GM12878 (cell line): Measurements from ENCODE around the gene CASP6. TPM values are rescaled to one million over a fixed set of nuclear protein-coding genes. Genes with fewer than 3 reads are reported as not detected.

Experiments used
- ATAC-seq: fragments of 200-7000 bp; cut with Tn5 transposase; 3 replicates; pipeline ENCODE4 v1.9.1; 2020; ENCODE audit warnings: mild to moderate bottlenecking, moderate library complexity
- BruUV-seq: library from RNA; stranded (reverse); fragments of 400-500 nt; replicated peaks from 2 replicates; lab custom pipeline; 2021; lab: Mats Ljungman, UMichigan
- CTCF ChIA-PET: fragments of 300-600 bp; sonication (Branson Sonifier 250); formaldehyde crosslinking; extraction: SDS; loops from one replicate; lab custom pipeline; 2021; ENCODE audit warnings: inconsistent platforms; lab: Yijun Ruan, JAX
- POLR2A ChIA-PET: fragments of 350-600 bp; formaldehyde crosslinking; extraction: SDS; loops from one replicate; lab custom pipeline; 2021; ENCODE audit warnings: inconsistent platforms; lab: Charles Lee
- RAD21 ChIA-PET: fragments of 300-600 bp; sonication (Branson Sonifier 250); formaldehyde crosslinking; loops from one replicate; lab custom pipeline; 2023; ENCODE audit warnings: antibody characterized with exemption; ENCODE audit not compliant: unreplicated experiment; lab: Charles Lee
- SMC1A ChIA-PET: fragments of 300-600 bp; sonication (Branson Sonifier 250); formaldehyde crosslinking; loops from one replicate; lab custom pipeline; 2023; ENCODE audit not compliant: unreplicated experiment, uncharacterized antibody; lab: Charles Lee
- DNase-seq: peaks from one replicate; pipeline ENCODE4 v3.0.0-alpha.2; 2011; ENCODE audit warnings: low read depth, low spot score
- FAIRE-seq: peaks from 3 replicates; lab custom pipeline; 2011; peaks lifted over from hg19 to GRCh38; lab: Jason Lieb, UNC
- H2AFZ ChIP-seq: 2 replicates; pipeline ENCODE4 v1.6.0; 2011; ENCODE audit warnings: low read depth, low read length, control low read depth; ENCODE audit not compliant: control insufficient read depth
- H3K27ac ChIP-seq: 2 replicates; pipeline ENCODE4 v1.5.1; 2011; ENCODE audit warnings: control low read depth; ENCODE audit not compliant: control insufficient read depth, insufficient read depth
- H3K27me3 ChIP-seq, 2 experiments: replicated peaks in 1 of 2; 2 replicates each; pipeline versions ENCODE4 v1.6.0 to v1.6.1; 2011; ENCODE audit warnings: low read length in 1 of 2; ENCODE audit not compliant: control insufficient read depth in 2 of 2, insufficient read depth in 2 of 2
- H3K36me3 ChIP-seq, 2 experiments: 2 replicates each; pipeline ENCODE4 v1.5.1; 2011; ENCODE audit warnings: low read length in 1 of 2; ENCODE audit not compliant: control insufficient read depth in 2 of 2, insufficient read depth in 2 of 2
- H3K4me1 ChIP-seq: 2 replicates; pipeline ENCODE4 v1.6.1; 2011; ENCODE audit warnings: mild to moderate bottlenecking, low read length, moderate library complexity, mixed read lengths; ENCODE audit not compliant: control insufficient read depth, insufficient read depth
- H3K4me2 ChIP-seq: 2 replicates; pipeline ENCODE4 v1.6.0; 2011; ENCODE audit warnings: control low read depth; ENCODE audit not compliant: control insufficient read depth, insufficient read depth
- H3K4me3 ChIP-seq: fragments of 200-600 bp; sonication (generic); 2 replicates; pipeline ENCODE4 v1.5.1; 2016
- H3K79me2 ChIP-seq: 2 replicates; pipeline ENCODE4 v1.6.0; 2011; ENCODE audit warnings: low read length; ENCODE audit not compliant: control insufficient read depth, insufficient read depth
- H3K9ac ChIP-seq: 2 replicates; pipeline ENCODE4 v1.8.0; 2011; ENCODE audit warnings: low read length, control low read depth, mixed read lengths; ENCODE audit not compliant: control insufficient read depth, insufficient read depth
- H3K9me3 ChIP-seq: replicated peaks from 3 replicates; pipeline ENCODE4 v1.5.1; 2011; ENCODE audit warnings: mild to moderate bottlenecking, low read length; ENCODE audit not compliant: control insufficient read depth, insufficient read depth
- H4K20me1 ChIP-seq: 2 replicates; pipeline ENCODE4 v1.6.0; 2011; ENCODE audit not compliant: control insufficient read depth, insufficient read depth
- POLR2AphosphoS5 ChIP-seq: IDR thresholded peaks from 2 replicates; pipeline ENCODE4 v1.6.1; 2011; ENCODE audit warnings: mild to moderate bottlenecking, low read length, inconsistent platforms
- TAF1 ChIP-seq: IDR thresholded peaks from 2 replicates; pipeline ENCODE4 v1.6.1; 2011; ENCODE audit warnings: mild to moderate bottlenecking, low read depth, low read length, borderline replicate concordance
- TCF12 ChIP-seq: IDR thresholded peaks from 2 replicates; pipeline ENCODE4 v1.6.1; 2011; ENCODE audit warnings: low read depth, mild to moderate bottlenecking, low read length
- TCF3 ChIP-seq: IDR thresholded peaks from 2 replicates; pipeline ENCODE4 v1.6.1; 2012; ENCODE audit warnings: low read depth, mild to moderate bottlenecking, low read length, borderline replicate concordance; ENCODE audit not compliant: insufficient read depth
- WGBS: methylation state at CpG from one replicate; pipeline ENCODE4 v1.1.6; 2016; ENCODE audit warnings: low lambda C conversion rate; ENCODE audit not compliant: insufficient replicate concordance, insufficient coverage; ENCODE audit errors: missing lambda C conversion rate; 5-methylcytosine and 5-hydroxymethylcytosine counted together
- in situ Hi-C: fragments of 300-500 bp; cut with MboI; formaldehyde crosslinking; loops from 9 replicates; pipeline ENCODE4 v1.14.3; 2018; ENCODE audit warnings: mixed read lengths
- intact Hi-C: fragments of 100-400 bp; cut with micrococcal nuclease; formaldehyde crosslinking; loops from one replicate; pipeline ENCODE4 v1.14.2; 2022; ENCODE audit not compliant: unreplicated experiment
- polyA plus RNA-seq, 11 experiments: library from polyadenylated mRNA; depleted of rRNA in 4 of 11; unstranded in 6 of 11; stranded (reverse) in 5 of 11; fragments of >200 nt; fragmentation: Nextera tagmentation in 4 of 11; fragmentation: Illumina TruSeq in 1 of 11; extraction: Ambion mirVana in 4 of 11; extraction: Trizol in 1 of 11; gene quantifications; 1 replicate in 1 of 11; 2 replicates in 10 of 11; pipeline versions ENCODE4 v1.2.1 to v1.2.3, GENCODE V29; 2011 to 2016; ENCODE audit warnings: inconsistent platforms in 2 of 11, missing spikeins in 2 of 11, low read depth in 1 of 11
- total RNA-seq, 4 experiments: library from RNA; depleted of rRNA in 3 of 4; stranded (reverse); fragments of >200 nt in 3 of 4; fragmentation: Illumina TruSeq in 1 of 4; extraction: Trizol in 1 of 4; gene quantifications; 2 replicates each; pipeline versions ENCODE4 v1.2.1 to v1.2.3, GENCODE V29; 2013 to 2021
- TF ChIP-seq, protein P1 (sequence below), 3 experiments: IDR thresholded peaks in 2 of 3; conservative IDR thresholded peaks in 1 of 3; 2 replicates each; pipeline ENCODE4 v1.5.1; 2011; ENCODE audit warnings: low read depth in 3 of 3, low read length in 3 of 3, mild to moderate bottlenecking in 3 of 3, control low read depth in 2 of 3, moderate library complexity in 2 of 3, inconsistent platforms in 1 of 3, mixed read lengths in 1 of 3; ENCODE audit not compliant: control insufficient read depth in 2 of 3, insufficient read depth in 1 of 3; ENCODE audit errors: extremely low read depth in 1 of 3

The CASP6 gene
- total and polyA plus RNA-seq, 10 of the 15 experiments (the other 5 are each of a cell fraction or from before 2014, with no cell fraction given), result 20.0 to 66.8 (median 30.8) TPM

DNA sequence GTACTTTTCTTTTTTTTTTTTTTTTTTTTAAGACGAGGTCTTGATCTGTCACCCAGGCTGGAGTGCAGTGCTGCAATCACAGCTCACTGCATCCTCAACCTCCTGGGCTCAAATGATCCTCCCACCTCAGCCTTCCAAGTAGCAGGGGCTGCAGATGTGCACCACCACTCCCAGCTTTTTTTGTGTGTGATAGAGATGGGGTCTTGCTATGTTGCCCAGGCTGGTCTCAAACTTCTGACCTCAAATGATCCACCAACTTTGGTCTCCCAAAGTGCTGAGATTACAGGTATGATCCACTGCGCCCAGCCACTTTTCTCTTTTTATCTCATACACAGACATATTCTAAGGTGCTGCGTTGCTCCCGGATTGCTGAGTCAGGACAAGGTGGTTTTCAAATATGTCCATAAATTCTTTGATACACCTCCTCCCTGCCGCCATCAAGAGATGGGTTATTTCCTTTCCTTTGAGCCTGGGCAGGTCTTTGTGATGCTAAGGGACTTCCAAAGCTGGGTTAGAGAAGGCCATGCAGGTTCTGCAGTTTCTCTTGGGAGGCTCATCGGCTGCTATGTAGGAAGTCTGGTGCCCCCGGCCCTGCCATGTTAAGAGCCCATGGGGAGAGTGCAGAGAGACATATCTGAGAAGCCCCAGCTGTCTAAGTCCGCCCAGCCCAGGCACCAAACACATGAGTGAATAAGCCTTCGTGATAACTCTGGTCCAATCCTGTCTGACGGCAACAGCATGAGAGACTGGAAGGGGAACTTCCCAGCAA lies 35.0 kb upstream of the CASP6 start:
- POLR2A ChIA-PET, result no interaction called here
- intact Hi-C loops (no loop called here), in situ Hi-C loops (no loop called here)
- no peak overlapping the region for H3K9ac ChIP-seq
- H3K79me2 ChIP-seq, result no peaks in the 10 kb centered on the region
- SMC1A ChIA-PET, result no interaction called here
- RAD21 ChIA-PET, result no interaction called here
- H3K4me1 ChIP-seq, result no peaks in the 10 kb centered on the region
- H3K27ac ChIP-seq, result no peak overlapping the region
- no peaks in the 10 kb centered on the region for H3K9me3 ChIP-seq
- ATAC-seq, result no peak
- no peak overlapping the region for H3K4me2 ChIP-seq
- CTCF ChIA-PET, result interaction anchor here (2.0 kb wide), 1 partner anchor 34 kb away, joined by 4 read pairs; no protein-coding TSS in a partner anchor
- no peak for FAIRE-seq
- TF ChIP-seq POLR2AphosphoS5 (no peak), TCF3 (no peak), TCF12 (no peak), TAF1 (no peak)
- TF ChIP-seq, protein P1, sequence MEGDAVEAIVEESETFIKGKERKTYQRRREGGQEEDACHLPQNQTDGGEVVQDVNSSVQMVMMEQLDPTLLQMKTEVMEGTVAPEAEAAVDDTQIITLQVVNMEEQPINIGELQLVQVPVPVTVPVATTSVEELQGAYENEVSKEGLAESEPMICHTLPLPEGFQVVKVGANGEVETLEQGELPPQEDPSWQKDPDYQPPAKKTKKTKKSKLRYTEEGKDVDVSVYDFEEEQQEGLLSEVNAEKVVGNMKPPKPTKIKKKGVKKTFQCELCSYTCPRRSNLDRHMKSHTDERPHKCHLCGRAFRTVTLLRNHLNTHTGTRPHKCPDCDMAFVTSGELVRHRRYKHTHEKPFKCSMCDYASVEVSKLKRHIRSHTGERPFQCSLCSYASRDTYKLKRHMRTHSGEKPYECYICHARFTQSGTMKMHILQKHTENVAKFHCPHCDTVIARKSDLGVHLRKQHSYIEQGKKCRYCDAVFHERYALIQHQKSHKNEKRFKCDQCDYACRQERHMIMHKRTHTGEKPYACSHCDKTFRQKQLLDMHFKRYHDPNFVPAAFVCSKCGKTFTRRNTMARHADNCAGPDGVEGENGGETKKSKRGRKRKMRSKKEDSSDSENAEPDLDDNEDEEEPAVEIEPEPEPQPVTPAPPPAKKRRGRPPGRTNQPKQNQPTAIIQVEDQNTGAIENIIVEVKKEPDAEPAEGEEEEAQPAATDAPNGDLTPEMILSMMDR (IDR thresholded peaks at IDR 0.05 in 2 of 3, conservative IDR thresholded peaks at IDR 0.05 in 1 of 3; ENCODE audit: control insufficient read depth in 2 of 3, extremely low read depth in 1 of 3, insufficient read depth in 1 of 3, low read depth in 3 of 3, low read length in 3 of 3), result no peak
- no peak overlapping the region for H3K4me3 ChIP-seq
- H3K27me3 ChIP-seq, result no peaks in the 10 kb centered on the region
- no peak overlapping the region for H2AFZ ChIP-seq
- H4K20me1 ChIP-seq, result no peaks in the 10 kb centered on the region
- no peaks in the 10 kb centered on the region for H3K36me3 ChIP-seq
- WGBS, result 55% methylated on average over 9 of the region's 10 CpGs
- BruUV-seq, result no TSS peak
- no peak for DNase-seq
